HG03565 (cell line): ENCODE data around the gene PRKAR1B.

Experiments
- ATAC-seq: cut with Tn5 transposase; IDR thresholded peaks from one replicate; pipeline ENCODE4 v1.9.1; 2021; ENCODE audit warnings: mild to moderate bottlenecking, moderate library complexity; ENCODE audit not compliant: unreplicated experiment

PRKAR1B gene

DNA sequence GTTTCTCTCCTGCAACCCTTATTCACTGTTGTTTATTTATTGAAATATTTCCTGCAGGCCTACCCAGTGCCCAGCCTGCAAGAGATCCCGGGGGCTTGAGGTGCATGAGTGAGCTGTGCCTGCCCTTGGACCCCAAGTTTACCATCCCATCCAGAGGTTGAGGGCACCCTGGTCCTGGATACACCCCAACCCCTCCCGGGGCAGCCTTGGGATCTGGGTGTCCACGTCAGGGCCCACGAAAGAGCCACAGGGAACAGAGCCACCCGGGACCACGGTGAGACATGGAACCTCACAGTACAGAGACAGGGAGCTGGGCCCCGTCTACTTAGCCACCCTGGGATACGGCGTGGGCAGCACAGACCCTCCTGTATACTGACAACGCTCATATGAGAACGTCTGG lies 178.7 kb downstream of the PRKAR1B start:
- no peak for ATAC-seq

GRCh38 chr7:545470-545869 lies 181.6 kb downstream of the PRKAR1B start:
- ATAC-seq, result no peak

DNA sequence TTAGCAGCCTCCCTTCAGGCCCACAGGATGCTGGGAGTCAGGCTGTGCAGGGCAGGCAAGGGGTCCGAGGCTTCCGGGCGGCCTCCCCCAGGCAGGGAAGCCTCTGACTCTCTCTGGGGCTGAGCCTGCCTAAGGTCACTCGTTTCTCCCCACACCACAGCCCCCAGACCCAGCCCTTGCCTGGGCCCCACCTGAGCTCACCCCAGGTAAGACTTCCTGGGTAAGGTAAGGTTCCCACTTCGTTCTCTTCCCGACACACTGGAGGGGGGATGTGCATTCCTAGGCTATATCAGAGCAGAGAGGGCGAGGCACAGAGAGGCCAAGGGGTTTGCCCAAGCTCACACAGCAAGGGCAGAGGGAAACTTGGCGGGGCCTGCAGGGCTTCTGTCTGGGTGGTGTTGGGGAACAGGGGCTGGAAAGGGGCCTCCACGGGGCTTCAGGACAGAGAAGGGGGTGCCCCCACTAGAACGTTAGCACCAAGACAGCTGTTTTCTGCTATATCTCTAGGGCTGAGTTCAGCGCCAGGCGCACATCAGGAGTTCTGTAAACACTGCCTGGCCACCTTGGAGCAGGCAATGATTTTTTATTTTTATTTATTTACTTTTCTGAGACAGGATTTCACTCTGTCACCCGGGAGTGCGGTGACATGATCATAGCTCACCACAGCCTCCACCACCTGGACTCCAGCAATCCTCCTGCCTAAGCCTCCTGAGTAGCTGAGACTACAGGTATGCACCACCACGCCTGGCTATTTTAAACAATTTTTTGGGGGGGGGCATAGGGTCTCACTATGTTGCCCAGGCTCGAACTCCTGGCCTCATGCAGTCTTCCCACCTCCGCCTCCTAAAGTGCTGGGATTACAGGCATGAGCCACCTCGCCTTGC lies 182.5 kb downstream of the PRKAR1B start:
- no peak for ATAC-seq

GRCh38 chr7:543501-544337 lies 183.4 kb downstream of the PRKAR1B start:
- ATAC-seq, result no peak

DNA sequence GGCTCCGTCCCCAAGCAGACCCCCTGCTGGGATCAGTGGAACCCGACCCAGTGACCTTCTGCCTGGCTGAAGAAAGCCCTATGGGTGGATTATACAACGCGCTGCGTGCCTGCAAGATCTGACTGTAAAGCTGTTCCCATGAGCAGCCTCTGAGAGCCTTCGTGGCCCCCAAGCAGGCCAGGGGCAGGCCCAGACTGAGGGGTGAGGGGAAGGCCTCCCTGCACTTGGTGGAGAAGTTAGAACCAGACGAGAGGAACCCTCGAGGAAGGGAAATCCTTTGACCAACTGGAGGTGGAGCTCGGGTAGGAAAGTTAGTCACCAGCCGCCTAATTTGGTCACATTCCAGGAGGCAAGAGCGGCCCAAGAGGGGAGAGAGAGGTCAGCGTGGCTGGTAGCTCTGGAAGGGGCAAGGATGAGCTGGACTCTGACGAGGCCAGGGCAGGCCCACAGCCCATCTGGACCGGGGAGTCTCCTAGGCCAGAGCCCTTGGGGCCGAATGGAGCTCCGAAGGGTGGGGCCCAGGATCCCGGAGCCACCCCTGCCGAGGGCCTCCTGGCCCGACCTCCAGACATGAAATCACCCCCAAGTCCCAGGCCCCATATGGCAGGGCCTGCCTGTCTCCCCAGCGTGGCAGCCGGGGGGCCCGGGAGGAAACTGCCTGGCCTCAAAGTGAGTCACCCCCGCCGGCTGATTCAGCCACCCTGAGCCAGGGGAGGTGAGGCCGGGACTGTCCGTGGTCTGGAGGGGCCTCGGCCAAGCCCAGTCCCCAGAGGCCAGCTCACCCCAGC lies 184.2 kb downstream of the PRKAR1B start:
- ATAC-seq, result no peak

GRCh38 chr7:542131-542712 lies 184.9 kb downstream of the PRKAR1B start:
- ATAC-seq, result no peak

GRCh38 chr7:541661-542060 lies 185.4 kb downstream of the PRKAR1B start:
- ATAC-seq, result no peak

DNA sequence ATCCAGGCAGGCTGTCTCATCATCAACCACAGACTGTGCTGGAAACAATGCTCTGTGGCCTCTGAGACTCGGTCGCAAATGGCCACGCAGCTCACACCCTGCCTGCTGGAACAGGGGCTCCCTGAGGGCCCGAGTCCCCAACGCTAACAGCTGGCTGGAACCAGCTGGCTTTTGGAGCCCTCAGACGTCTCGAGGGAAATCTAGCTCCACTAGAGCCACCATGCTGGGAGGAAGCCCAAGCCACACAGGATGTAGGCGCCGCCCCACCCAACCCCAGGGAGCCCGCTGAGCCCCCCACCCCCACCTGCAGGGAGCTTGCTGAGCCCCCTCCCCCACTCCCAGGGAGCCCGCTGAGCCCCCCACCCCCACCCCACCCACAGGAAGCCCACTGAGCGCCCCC lies 186.1 kb downstream of the PRKAR1B start:
- no peak for ATAC-seq

DNA sequence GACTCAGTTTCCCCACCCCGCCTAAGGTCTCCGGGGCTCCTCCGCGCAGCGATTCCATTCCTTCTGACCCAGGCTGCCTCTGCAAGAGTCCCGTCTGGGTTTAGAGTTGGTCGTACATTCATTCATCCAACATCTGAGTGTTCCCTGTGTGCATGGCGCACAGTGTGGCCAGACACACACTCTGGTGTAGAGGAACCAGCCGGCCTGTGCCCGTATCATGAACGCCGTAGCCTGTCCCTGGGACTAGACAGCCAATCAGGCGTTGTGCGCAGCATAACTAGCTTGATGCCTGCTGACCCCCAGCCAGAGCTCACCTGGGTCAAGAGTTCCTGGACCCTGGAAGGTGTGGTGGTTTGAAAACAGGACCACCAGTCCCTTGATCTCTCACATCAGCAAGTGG lies 186.5 kb downstream of the PRKAR1B start:
- no peak for ATAC-seq

DNA sequence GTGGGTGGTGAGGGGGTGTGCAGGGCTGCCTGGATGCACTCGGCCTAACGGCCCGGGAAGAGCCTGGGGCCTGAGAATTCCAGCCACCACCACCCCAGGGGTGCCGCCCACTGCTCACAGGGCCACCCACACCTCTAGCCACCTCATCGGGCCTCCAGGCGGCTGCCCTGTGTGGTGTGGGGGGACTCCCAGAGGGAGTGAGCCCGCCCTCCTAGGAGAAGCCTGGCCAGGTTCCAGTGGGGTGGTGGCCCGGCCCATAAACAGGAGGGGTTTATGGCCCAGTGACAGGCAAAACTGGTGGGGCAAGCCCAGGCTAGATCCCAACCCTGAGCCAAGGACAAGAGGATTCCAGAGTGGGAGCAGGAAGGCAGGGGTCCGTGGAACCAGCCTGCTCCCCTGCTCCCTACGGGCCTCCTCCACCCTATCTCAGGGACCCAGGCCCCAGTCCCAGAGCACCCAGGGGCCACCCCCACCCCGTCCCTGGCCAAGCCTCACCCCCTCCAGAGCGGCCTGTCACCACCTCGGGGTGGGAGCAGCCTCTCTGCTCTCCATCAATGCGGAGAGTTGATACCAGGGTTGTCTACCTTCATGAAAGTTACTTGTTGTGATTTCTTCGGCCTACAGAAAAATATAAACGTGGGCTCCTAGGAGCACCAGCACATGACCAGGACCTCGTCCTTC lies 187.2 kb downstream of the PRKAR1B start:
- ATAC-seq, result no peak

- ATAC-seq, result no peak
Observed at GRCh38 chr7:538764-539685, 188.1 kb downstream of the PRKAR1B start.

- no peak for ATAC-seq
Observed at GRCh38 chr7:537911-538634, 189.0 kb downstream of the PRKAR1B start.

GRCh38 chr7:536231-536630 lies 190.8 kb downstream of the PRKAR1B start:
- ATAC-seq, result no peak

GRCh38 chr7:534959-535358 lies 192.1 kb downstream of the PRKAR1B start:
- no peak for ATAC-seq

DNA sequence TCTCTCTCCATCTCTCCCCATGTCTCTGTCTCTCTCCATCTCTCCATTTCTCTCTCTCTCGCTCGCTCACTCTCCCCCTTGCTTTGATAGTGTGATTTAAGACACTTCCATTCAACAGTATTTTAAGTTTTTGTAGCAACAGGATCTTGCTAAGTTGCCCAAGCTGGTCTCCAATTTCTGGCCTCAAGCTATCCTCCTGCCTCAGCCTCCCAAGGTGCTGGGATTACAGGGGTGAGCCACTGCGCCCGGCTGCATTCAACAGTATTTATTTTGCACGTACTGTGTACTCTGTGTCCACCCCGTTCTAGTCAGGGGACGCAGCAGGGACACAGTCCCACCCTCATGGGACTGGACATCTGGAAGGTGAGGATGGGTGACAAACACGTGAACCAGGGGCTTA lies 193.0 kb downstream of the PRKAR1B start:
- no peak for ATAC-seq

DNA sequence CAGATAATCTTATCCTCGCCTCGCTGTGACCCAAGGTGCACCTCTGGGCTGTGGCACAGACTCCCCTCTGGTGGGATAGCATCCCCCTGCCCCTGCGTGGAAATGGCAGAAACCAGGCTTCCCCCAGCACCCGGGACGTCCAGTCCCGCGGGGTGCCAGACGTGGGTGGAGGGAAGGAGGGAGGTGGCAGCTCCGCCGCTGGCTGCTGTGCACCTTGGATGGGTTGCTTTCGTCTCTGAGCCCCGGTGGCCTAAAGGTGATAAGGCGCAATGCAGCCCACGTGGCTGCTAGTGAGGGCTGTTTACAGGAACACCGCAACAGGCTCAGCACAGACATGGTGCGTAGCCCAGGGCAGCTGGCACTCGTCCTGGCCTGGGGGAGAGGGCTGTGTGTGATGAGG lies 193.8 kb downstream of the PRKAR1B start:
- no peak for ATAC-seq

DNA sequence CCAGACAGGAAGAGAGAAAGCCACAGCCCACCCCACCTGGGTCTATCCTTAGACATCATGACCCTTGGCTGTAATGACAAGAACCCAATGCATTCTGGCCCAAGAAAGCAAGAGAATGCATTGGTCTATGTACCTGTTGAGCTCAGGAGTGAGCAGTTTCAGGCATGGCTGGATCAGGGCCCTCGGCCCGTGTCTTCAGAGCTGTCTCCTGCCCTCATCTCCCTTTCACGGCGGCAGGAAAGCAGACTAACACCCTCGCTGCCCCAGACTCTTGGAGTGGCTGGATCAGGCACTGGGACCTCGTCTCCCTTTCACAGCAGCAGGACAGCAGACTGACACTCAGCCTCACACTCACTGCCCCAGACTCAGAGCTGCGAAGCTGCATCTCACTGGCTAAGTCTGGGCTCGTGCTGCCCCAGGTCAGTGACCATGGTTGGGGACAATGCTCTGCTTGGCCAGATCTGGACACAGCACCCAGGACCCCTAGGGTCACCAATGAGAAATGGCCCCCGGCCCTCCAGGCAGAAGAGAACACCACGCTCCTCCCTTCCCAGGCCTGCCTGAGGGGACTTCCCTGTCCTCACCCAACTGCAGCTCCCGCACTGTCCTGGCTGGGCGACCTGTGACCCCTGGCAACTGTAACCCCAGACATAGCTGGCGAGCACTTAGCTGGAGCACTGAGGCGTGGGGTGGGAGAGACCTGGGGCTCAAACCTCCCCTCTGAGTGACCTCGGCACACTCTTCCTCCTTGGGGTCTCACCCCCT lies 194.5 kb downstream of the PRKAR1B start:
- ATAC-seq, result no peak

- ATAC-seq, result no peak
Observed at GRCh38 chr7:531777-532176, 195.3 kb downstream of the PRKAR1B start.
